NT2/D1 (cell line): Measurements from ENCODE around the gene NTRK2.

Experiments
- DNase-seq: peaks from one replicate; pipeline ENCODE4 v3.0.0-alpha.2; 2011; ENCODE audit warnings: low read depth, low spot score
- H3K27me3 ChIP-seq: 2 replicates; pipeline ENCODE4 v1.6.0; 2011; ENCODE audit warnings: mild to moderate bottlenecking; ENCODE audit not compliant: insufficient read length, insufficient read depth
- H3K36me3 ChIP-seq: 2 replicates; pipeline ENCODE4 v1.6.1; 2011; ENCODE audit warnings: mild to moderate bottlenecking, low read length, mixed read lengths; ENCODE audit not compliant: insufficient read depth, insufficient read length
- H3K4me1 ChIP-seq: 2 replicates; pipeline ENCODE4 v1.5.1; 2011; ENCODE audit not compliant: insufficient read depth, insufficient read length
- H3K4me3 ChIP-seq: 2 replicates; pipeline ENCODE4 v1.5.1; 2011; ENCODE audit warnings: low read depth; ENCODE audit not compliant: insufficient read length
- H3K9ac ChIP-seq: 2 replicates; pipeline ENCODE4 v1.6.0; 2011; ENCODE audit warnings: low read depth; ENCODE audit not compliant: insufficient read length
- H3K9me3 ChIP-seq: 2 replicates; pipeline ENCODE4 v1.5.1; 2011; ENCODE audit warnings: mild to moderate bottlenecking, low read length; ENCODE audit not compliant: insufficient read depth
- SUZ12 ChIP-seq: IDR thresholded peaks from 2 replicates; pipeline ENCODE4 v1.6.1; 2011; ENCODE audit not compliant: insufficient read length, insufficient read depth; ENCODE audit errors: extremely low read depth
- YY1 ChIP-seq: IDR thresholded peaks from 2 replicates; pipeline ENCODE4 v1.6.1; 2011; ENCODE audit not compliant: insufficient read length, insufficient read depth
- ZNF274 ChIP-seq: IDR thresholded peaks from 2 replicates; pipeline ENCODE4 v1.6.1; 2011; ENCODE audit warnings: mild to moderate bottlenecking, low read depth, low read length

NTRK2 gene

GRCh38 chr9:84736536-84736935 is 67.0 kb downstream of the NTRK2 start:
- H3K36me3 ChIP-seq: no peaks in the 10 kb centered on the region
- no peaks in the 10 kb centered on the region for H3K4me1 ChIP-seq
- H3K9ac ChIP-seq: no peak overlapping the region
- no peaks in the 10 kb centered on the region for H3K27me3 ChIP-seq
- H3K4me3 ChIP-seq: no peak overlapping the region
- H3K9me3 ChIP-seq: no peaks in the 10 kb centered on the region
- TF ChIP-seq ZNF274: no peak
- no peak for TF ChIP-seq YY1
- no peak for TF ChIP-seq SUZ12
- DNase-seq: no peak

GRCh38 chr9:84738353-84738752 is 68.8 kb downstream of the NTRK2 start:
- Histone ChIP-seq H3K36me3 (no peaks in the 10 kb centered on the region), H3K27me3 (no peaks in the 10 kb centered on the region), H3K9me3 (no peaks in the 10 kb centered on the region), H3K4me1 (no peaks in the 10 kb centered on the region), H3K9ac (no peak overlapping the region), H3K4me3 (no peak overlapping the region)
- TF ChIP-seq YY1 (no peak), ZNF274 (no peak), SUZ12 (no peak)
- no peak for DNase-seq

- H3K9ac ChIP-seq: no peak overlapping the region
- TF ChIP-seq YY1 (no peak), ZNF274 (no peak), SUZ12 (no peak)
- no peaks in the 10 kb centered on the region for H3K27me3 ChIP-seq
- H3K4me3 ChIP-seq: no peak overlapping the region
- no peaks in the 10 kb centered on the region for H3K36me3 ChIP-seq
- H3K4me1 ChIP-seq: no peaks in the 10 kb centered on the region
- H3K9me3 ChIP-seq: no peaks in the 10 kb centered on the region
- DNase-seq: no peak
Measured at GRCh38 chr9:84742261-84742660, 72.7 kb downstream of the NTRK2 start.

- Histone ChIP-seq H3K27me3 (no peaks in the 10 kb centered on the region), H3K4me3 (no peak overlapping the region), H3K36me3 (no peaks in the 10 kb centered on the region), H3K9me3 (no peaks in the 10 kb centered on the region), H3K9ac (no peak overlapping the region), H3K4me1 (no peaks in the 10 kb centered on the region)
- DNase-seq: no peak
- TF ChIP-seq ZNF274 (no peak), SUZ12 (no peak), YY1 (no peak)
Measured at GRCh38 chr9:84744195-84744594, 74.7 kb downstream of the NTRK2 start.

- Histone ChIP-seq H3K9me3 (no peaks in the 10 kb centered on the region), H3K4me1 (no peaks in the 10 kb centered on the region), H3K9ac (no peak overlapping the region), H3K27me3 (no peaks in the 10 kb centered on the region), H3K4me3 (no peak overlapping the region), H3K36me3 (no peaks in the 10 kb centered on the region)
- DNase-seq: no peak
- TF ChIP-seq SUZ12: no peak
- no peak for TF ChIP-seq ZNF274
- TF ChIP-seq YY1: no peak
Measured at GRCh38 chr9:84744726-84745125, 75.2 kb downstream of the NTRK2 start.

- H3K9me3 ChIP-seq: no peaks in the 10 kb centered on the region
- H3K27me3 ChIP-seq: no peaks in the 10 kb centered on the region
- no peak for TF ChIP-seq SUZ12
- TF ChIP-seq ZNF274: no peak
- no peak for TF ChIP-seq YY1
- H3K36me3 ChIP-seq: no peaks in the 10 kb centered on the region
- H3K4me1 ChIP-seq: no peaks in the 10 kb centered on the region
- H3K9ac ChIP-seq: no peak overlapping the region
- H3K4me3 ChIP-seq: no peak overlapping the region
- no peak for DNase-seq
Measured at GRCh38 chr9:84748112-84748511, 78.6 kb downstream of the NTRK2 start.

GRCh38 chr9:84750152-84750865 is 80.8 kb downstream of the NTRK2 start:
- no peak for DNase-seq
- Histone ChIP-seq H3K36me3 (no peaks in the 10 kb centered on the region), H3K4me1 (no peaks in the 10 kb centered on the region), H3K27me3 (no peaks in the 10 kb centered on the region), H3K4me3 (no peak overlapping the region), H3K9me3 (no peaks in the 10 kb centered on the region), H3K9ac (no peak overlapping the region)
- no peak for TF ChIP-seq ZNF274
- TF ChIP-seq SUZ12: no peak
- no peak for TF ChIP-seq YY1

GRCh38 chr9:84751921-84752320 is 82.4 kb downstream of the NTRK2 start:
- Histone ChIP-seq H3K36me3 (no peaks in the 10 kb centered on the region), H3K4me3 (no peak overlapping the region), H3K9ac (no peak overlapping the region), H3K9me3 (no peaks in the 10 kb centered on the region), H3K27me3 (no peaks in the 10 kb centered on the region), H3K4me1 (no peaks in the 10 kb centered on the region)
- no peak for TF ChIP-seq ZNF274
- TF ChIP-seq SUZ12: no peak
- no peak for TF ChIP-seq YY1
- no peak for DNase-seq
